ENCODE data around the gene PLXNA1.

The PLXNA1 gene

GRCh38 chr3:127019449-127019848 is 36.5 kb downstream of the PLXNA1 start:
- DNase-seq (ENCODE audit: low read depth), result no peak

- DNase-seq (ENCODE audit: low read depth), result no peak
Observed at GRCh38 chr3:127020543-127020942, 37.6 kb downstream of the PLXNA1 start.

GRCh38 chr3:127022849-127023248 is 39.9 kb downstream of the PLXNA1 start:
- DNase-seq (ENCODE audit: low read depth), result no peak

- no peak for DNase-seq (ENCODE audit: low read depth)
Observed at GRCh38 chr3:127025456-127025855, 42.5 kb downstream of the PLXNA1 start.

- DNase-seq (ENCODE audit: low read depth), result no peak
Observed at GRCh38 chr3:127026036-127026435, 43.1 kb downstream of the PLXNA1 start.

- DNase-seq (ENCODE audit: low read depth), result no peak
Observed at GRCh38 chr3:127026661-127027060, 43.7 kb downstream of the PLXNA1 start.

GRCh38 chr3:127027061-127027735 is 44.3 kb downstream of the PLXNA1 start:
- DNase-seq (ENCODE audit: low read depth), result no peak

- no peak for DNase-seq (ENCODE audit: low read depth)
Observed at GRCh38 chr3:127027811-127028548, 45.1 kb downstream of the PLXNA1 start.

- DNase-seq (ENCODE audit: low read depth), result no peak
Observed at GRCh38 chr3:127028781-127029657, 46.1 kb downstream of the PLXNA1 start.

GRCh38 chr3:127029658-127030507 is 47.0 kb downstream of the PLXNA1 start:
- DNase-seq (ENCODE audit: low read depth), result no peak

- no peak for DNase-seq (ENCODE audit: low read depth)
Observed at GRCh38 chr3:127030508-127031412, 47.8 kb downstream of the PLXNA1 start.

GRCh38 chr3:127031413-127031810 is 48.5 kb downstream of the PLXNA1 start:
- no peak for DNase-seq (ENCODE audit: low read depth)

GRCh38 chr3:127031845-127032244 is 48.9 kb downstream of the PLXNA1 start:
- DNase-seq (ENCODE audit: low read depth), result no peak

- DNase-seq (ENCODE audit: low read depth), result no peak
Observed at GRCh38 chr3:127032296-127032990, 49.5 kb downstream of the PLXNA1 start.

Measured in HS-27A (cell line).